Pons (tissue), 1 donor: ENCODE measurements around the gene ACRV1.

Experiments used
- DNase-seq: peaks from one replicate; pipeline ENCODE4 v3.0.0-alpha.2; 2016; ENCODE audit warnings: low spot score

The ACRV1 gene

DNA sequence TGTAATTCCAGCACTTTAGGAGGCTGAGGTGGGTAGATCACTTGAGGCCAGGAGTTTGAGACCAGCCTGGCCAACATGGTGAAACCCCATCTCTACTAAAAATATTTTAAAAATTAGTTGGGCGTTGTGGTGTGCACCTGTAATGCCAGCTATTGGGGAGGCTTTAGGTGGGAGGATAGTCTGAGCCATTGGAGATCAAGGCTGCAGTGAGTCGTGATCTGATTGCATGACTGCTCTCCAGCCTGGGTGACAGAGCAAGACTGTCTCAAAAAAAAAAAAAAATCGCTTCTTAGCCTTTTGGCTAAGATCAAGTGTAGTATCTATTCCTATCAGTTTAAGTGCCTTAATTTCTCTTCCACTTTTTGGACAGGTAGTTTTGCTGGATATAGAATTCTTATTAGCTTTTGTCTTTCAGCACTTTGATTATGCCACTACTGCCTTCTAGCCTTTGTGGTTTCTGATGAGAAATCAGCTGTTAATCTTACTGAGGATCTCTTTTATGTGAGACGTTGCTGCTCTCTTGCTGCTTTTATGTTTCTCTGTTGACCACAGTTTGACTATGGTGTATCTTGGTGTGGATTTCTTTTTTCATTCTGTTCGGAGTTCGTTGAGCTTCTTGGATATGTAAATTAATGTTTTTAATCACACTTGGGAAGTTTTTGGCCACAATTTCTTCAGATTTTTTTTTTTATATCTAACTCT, 31.0 kb downstream of the ACRV1 start:
- DNase-seq: no peak

DNA sequence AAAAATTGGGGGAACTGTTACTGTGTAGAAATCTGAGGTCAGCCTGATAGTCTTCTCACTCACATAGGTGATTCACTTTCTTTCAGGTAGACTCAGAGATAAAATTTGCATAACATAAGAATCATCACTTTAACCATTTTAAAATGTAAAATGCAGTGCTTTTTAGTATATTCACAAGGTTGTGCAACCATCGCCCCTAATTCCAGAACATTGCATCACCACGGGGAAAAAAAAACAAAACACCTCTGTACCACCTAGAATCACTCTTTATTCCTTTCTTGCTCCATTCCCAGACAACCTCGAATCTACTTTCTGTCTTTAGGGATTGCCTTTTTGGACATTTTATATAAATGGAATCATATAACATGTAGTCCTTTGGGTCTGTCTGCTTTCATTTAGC, 34.8 kb downstream of the ACRV1 start:
- no peak for DNase-seq

DNA sequence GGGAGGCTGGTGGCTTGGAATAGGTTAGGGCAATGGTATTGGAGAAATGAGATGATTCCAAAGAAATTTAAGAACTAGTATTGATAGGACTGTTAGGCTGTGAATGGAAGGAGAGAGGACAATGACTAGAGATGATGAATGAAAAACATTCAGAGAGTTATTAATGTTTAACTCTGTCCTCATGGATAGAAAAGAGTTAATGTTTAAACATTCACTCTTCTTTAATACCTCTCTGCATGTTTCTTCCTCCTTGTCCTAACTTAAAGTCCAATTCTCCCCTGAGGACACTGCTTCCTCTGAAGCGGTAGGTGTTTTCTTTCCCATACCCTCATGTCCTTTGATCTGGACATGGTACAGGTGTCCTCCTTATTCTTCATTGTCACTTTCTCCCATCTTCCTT, 42.3 kb downstream of the ACRV1 start:
- DNase-seq: no peak

DNA sequence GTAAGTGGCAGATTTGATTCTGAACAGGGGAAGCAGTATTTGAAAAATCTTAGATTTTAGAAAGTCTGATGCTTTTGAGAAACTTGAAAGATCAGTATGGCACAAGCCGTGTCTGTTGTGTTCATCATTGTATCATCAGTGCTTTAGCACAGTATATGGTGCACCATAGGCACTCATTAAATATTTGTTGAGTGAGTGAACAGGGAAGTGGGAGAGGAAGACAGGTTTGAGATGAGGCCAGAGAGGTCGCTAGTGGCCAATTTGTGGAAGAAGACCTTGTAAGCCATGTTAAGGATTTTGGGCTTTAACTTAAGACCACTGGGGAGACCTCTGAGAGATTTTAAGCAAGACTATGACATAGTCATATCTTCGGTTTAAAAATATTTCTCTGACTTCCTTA, 42.8 kb downstream of the ACRV1 start:
- no peak for DNase-seq

DNA sequence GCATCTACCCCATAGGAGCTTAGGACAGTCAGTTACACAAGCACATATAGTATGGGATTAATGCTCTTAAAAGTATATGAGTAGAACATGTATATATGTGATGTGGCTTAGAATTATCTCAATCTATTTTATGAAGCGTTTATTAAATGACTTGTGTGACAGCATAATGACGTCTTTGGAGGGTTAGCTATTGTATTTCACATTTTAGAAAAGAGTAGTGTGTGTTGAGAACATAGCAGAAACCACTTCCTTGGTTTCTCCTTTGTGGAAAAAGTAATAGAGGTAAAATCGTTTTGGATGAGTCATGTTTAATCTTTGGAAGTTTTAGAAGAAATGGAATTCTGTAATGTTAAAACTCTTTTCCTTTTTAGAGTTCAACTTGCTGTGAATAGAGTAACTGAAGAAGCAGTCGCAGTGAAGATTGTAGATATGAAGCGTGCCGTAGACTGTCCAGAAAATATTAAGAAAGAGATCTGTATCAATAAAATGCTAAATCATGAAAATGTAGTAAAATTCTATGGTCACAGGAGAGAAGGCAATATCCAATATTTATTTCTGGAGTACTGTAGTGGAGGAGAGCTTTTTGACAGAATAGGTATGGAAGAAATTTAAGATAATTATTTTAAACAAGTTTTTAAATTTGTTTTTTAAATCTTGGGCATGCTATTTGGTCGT, 53.3 kb downstream of the ACRV1 start:
- DNase-seq: no peak

DNA sequence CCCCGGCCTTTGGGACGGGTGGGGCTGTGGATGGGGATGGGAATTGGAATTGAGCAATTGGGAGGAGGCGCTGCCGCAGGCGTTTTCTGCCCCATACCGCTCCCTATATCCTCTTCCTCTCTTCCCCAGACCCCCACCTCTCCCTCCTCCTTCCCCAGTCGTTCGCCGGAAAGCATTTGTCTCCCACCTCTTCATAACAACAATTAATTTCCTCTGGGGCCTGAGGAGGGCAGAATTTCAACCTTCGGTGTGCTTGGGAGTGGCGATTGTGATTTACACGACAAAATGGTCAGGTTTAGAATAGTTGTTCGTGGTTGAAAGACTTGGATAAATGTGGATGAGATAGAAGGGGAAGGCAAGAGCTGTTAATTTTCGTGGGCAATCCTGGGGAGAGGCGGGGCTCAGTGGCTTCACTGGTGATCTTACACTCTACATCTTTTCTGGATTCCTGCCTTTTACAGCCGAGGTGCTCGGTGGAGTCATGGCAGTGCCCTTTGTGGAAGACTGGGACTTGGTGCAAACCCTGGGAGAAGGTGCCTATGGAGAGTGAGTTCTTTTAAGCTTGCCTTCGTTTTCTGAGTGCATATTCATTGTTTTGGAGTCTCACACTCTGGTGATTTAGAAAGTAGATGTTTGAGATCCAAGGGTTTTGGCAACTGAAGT, 54.2 kb downstream of the ACRV1 start:
- DNase-seq: peak; percentile 23

DNA sequence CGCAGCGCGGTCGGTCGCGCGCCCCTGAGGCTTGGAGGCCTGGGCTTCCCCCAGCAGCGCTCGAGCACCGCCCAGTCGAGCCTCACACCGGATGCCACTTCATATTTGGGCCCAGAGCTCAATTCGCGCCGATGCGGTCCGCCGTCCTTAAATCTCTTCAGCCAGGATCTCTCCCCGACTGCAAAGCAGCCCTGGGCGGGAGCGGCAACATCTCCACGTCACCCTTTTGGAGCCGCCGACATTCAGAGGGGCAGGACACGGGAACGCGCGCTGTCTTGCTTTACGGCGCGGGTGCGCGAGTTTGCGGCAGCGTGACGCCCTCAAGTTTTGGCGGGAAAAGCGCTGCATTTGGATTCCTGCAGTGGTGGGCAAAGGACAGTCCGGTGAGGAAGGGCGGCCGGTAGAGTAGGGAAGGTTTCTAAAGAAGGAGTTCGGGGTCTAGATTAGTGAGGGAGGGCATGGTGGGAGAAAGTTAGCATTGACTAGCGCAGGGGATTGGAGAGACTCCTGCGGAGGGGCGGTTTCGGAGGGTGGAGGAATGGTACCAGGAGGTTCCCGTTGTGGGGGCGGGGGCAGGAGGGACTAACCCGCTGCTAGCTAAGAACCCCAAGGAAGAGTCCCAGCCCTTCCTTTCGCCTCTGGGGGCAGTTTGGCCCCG, 54.9 kb downstream of the ACRV1 start:
- DNase-seq: peak; percentile 74

DNA sequence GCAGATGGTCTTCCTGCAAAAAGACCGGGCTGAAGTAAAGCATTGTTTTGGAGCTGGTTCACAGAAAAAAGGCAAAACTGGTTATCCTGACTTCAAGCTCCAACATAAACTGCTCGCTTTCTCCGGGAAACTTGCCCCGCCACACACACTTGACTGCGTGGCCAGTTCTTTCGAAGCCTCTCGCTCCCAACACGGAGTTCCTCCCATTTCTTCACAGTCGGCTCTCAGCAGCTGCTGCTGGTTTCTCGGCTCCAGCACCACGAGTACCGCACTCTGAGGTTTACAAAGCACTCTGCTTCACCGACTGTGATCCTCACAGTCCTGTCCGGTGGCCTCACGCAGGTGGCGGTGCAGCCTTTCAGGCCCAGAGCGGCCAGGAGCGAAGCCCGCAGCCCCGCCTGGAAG, 55.4 kb downstream of the ACRV1 start:
- no peak for DNase-seq

DNA sequence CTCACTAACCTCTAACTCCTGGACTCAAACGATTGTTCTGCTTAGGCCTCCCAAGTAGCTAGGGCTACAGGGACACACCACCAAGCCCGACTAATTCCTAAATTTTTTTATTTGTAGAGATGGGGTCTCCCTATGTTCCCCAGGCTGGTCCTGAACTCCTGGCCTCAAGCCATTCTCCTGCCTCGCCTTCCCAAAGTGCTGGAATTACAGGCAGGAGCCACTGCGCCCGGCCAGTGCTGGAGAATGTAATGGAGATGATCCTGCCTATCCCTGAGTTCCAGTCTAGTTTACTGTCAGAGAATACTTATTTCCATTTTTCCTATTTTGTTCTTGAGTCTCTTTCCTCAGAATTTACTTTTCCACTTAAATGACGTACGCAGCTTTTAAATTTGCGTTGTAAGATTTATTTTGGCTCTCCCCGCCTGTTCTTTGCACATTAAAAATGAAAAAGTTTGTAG, 55.9 kb downstream of the ACRV1 start, which contains the start of gene CHEK1:
TSS of gene CHEK1 (plus strand) at position 408 of the 458 bp plus-strand sequence. CDS start 1,606 bp downstream, outside the sequence.
- DNase-seq: peak; percentile 1

DNA sequence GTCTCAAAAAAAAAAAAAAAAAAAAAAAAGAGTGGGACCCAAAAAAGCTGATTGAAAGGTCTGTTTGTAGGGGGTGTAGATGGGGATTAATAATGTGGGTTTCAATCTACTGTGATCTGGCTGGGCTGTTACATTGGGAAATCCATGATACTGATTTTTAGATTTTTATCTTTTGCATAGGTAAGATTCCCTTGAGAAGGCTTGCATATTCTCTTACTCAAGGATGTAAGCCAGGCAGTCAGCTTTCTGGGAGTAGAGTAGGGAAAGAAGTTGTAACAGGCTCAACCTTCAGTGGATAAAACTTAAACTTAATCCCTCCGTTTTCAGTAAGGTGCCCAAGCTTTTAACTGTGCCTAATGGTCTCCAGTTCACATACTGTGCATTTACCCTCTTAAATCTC, 57.6 kb downstream of the ACRV1 start:
- no peak for DNase-seq

DNA sequence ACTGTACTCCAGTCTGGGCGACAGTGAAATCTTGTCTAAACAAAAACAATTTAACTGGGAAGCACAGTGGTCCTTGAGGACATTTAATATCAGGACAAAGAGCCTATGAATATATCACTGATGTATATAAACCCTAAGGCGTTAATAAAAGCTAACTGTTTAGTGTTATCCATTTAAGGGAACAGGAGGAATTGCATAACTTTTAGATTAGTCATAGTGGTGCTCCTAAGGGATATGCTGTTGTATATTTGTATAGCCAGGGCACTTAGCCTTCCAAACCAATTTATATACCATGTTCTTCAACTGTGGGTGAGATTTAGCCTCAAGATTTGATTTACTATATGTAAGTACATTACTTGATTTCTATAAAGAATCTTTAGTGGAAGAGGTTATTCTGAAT, 58.7 kb downstream of the ACRV1 start:
- no peak for DNase-seq
